ENCODE data around the gene MYL6B.

DNA sequence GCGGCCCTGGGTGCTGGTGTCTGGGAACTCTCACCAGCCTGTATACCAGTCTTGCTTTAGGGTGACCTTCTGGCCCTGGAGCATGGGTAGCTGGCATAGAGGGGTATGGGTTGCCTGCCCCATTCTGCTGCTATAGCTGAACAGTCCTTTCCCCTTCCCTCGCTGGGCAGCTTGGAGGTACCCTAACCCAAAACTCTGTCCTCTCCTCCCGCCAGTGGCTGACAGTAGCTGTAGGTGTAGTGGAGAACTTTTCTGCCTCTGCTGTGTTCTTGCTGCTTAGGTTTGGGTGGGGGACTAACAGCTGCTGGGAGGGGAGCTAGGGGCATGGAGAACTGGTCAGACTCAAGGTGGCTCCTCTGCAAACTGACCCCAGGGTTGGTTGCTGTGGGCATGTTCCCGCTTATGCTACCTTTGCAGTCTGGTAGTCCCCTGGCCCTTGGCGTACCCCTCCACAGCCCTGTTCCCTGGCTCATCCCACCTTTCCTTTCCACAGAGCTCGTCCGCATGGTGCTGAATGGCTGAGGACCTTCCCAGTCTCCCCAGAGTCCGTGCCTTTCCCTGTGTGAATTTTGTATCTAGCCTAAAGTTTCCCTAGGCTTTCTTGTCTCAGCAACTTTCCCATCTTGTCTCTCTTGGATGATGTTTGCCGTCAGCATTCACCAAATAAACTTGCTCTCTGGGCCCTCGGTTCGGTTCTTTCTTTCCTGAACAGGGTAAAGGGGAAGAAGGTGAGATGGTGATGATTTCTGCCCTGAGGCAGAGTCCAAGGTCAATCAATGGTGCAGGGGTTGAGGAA lies 8.7 kb downstream of the MYL6B start:
- TF ChIP-seq, protein P1, sequence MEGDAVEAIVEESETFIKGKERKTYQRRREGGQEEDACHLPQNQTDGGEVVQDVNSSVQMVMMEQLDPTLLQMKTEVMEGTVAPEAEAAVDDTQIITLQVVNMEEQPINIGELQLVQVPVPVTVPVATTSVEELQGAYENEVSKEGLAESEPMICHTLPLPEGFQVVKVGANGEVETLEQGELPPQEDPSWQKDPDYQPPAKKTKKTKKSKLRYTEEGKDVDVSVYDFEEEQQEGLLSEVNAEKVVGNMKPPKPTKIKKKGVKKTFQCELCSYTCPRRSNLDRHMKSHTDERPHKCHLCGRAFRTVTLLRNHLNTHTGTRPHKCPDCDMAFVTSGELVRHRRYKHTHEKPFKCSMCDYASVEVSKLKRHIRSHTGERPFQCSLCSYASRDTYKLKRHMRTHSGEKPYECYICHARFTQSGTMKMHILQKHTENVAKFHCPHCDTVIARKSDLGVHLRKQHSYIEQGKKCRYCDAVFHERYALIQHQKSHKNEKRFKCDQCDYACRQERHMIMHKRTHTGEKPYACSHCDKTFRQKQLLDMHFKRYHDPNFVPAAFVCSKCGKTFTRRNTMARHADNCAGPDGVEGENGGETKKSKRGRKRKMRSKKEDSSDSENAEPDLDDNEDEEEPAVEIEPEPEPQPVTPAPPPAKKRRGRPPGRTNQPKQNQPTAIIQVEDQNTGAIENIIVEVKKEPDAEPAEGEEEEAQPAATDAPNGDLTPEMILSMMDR (IDR thresholded peaks at IDR 0.05): no peak
- TF ChIP-seq POLR2AphosphoS5 (IDR thresholded peaks at IDR 0.05): no peak

All from esophagus muscularis mucosa (tissue), 3 donors.